Lower leg skin (tissue), 4 donors: ENCODE data around the gene FBXL16. TPM values are rescaled to one million over a fixed set of nuclear protein-coding genes. Genes with fewer than 3 reads are reported as not detected.

Experiments
- DNase-seq, 2 donors: peaks; one replicate each; pipeline ENCODE4 v3.0.0-alpha.2; 2019; ENCODE audit warnings: low spot score in 2 of 2
- H3K4me3 ChIP-seq: fragments of 200-600 bp; sonication (generic); 2 replicates; pipeline ENCODE4 v1.5.1; 2017; ENCODE audit warnings: mild to moderate bottlenecking, low read depth; ENCODE audit not compliant: poor library complexity, severe bottlenecking
- POLR2A ChIP-seq, 2 donors: fragments of 450-650 bp; IDR thresholded peaks; one replicate each; pipeline ENCODE4 v1.6.1; 2016 to 2017; ENCODE audit warnings: antibody characterized with exemption in 2 of 2, mild to moderate bottlenecking in 1 of 2, moderate library complexity in 1 of 2
- WGBS, 2 donors: methylation state at CpG; one replicate each; pipeline ENCODE4 v1.1.5; 2018; 5-methylcytosine and 5-hydroxymethylcytosine counted together
- intact Hi-C: fragments of 100-400 bp; cut with DNase I; formaldehyde crosslinking; loops from one replicate; pipeline ENCODE4 v1.15.0; 2023; ENCODE audit warnings: low total_unique reads
- total RNA-seq, 4 donors: library from RNA; depleted of rRNA; stranded (reverse); fragments of >200 nt; gene quantifications; one replicate each; pipeline ENCODE4 v1.1.0, GENCODE V29; 2016
- TF ChIP-seq, protein P1 (sequence below), 3 donors: fragments of 450-650 bp; IDR thresholded peaks; one replicate each; pipeline ENCODE4 v1.5.1; 2016; ENCODE audit warnings: antibody characterized with exemption in 3 of 3, mild to moderate bottlenecking in 3 of 3, moderate library complexity in 2 of 3

Gene FBXL16
- total RNA-seq, 4 donors from 2014 or later: 18.3 to 33.6 (median 25.2) TPM

DNA sequence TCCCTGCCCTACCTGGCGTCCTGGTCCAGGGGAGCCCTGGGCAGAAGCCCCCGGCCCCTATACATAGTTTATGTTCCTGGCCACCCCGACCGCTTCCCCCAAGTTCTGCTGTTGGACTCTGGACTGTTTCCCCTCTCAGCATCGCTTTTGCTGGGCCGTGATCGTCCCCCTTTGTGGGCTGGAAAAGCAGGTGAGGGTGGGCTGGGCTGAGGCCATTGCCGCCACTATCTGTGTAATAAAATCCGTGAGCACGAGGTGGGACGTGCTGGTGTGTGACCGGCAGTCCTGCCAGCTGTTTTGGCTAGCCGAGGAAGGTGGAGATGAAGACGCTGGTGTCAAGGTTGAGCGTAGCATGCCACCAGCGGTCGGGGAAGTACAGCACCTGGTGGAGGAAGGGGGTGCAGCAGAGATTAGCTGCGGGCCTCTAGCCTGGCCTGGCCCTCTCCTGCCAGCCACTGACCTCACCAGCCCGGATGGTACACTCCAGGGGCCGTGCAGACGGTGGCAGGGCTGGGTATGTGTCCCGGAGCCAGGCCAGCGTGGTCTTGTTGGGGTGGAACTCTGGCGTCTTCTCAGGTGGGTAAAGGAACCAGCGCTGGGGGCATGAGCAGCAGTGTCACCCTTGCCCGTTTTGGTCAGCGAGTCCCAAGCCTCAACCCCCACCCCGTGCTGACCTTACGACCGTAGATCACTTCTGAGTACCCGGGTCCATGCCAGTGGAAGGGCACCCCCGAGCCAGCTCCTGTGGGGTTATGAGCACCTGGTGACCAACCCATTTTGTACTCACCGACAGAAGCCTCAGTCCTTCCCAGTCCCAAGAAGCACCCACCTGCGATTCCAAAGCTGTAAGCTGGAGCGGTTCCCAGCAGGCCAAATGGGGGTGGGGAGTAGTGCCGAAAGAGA lies 22.9 kb downstream of the FBXL16 start:
- TF ChIP-seq, protein P1, sequence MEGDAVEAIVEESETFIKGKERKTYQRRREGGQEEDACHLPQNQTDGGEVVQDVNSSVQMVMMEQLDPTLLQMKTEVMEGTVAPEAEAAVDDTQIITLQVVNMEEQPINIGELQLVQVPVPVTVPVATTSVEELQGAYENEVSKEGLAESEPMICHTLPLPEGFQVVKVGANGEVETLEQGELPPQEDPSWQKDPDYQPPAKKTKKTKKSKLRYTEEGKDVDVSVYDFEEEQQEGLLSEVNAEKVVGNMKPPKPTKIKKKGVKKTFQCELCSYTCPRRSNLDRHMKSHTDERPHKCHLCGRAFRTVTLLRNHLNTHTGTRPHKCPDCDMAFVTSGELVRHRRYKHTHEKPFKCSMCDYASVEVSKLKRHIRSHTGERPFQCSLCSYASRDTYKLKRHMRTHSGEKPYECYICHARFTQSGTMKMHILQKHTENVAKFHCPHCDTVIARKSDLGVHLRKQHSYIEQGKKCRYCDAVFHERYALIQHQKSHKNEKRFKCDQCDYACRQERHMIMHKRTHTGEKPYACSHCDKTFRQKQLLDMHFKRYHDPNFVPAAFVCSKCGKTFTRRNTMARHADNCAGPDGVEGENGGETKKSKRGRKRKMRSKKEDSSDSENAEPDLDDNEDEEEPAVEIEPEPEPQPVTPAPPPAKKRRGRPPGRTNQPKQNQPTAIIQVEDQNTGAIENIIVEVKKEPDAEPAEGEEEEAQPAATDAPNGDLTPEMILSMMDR (IDR thresholded peaks at IDR 0.05): no peak
- TF ChIP-seq POLR2A (IDR thresholded peaks at IDR 0.05): no peak
- DNase-seq: no peak
- intact Hi-C loops: no loop called here
- 77 to 80% methylated on average over 31 to 36 of the region's 36 CpGs for WGBS, 2 donors
- no peak overlapping the region for H3K4me3 ChIP-seq

DNA sequence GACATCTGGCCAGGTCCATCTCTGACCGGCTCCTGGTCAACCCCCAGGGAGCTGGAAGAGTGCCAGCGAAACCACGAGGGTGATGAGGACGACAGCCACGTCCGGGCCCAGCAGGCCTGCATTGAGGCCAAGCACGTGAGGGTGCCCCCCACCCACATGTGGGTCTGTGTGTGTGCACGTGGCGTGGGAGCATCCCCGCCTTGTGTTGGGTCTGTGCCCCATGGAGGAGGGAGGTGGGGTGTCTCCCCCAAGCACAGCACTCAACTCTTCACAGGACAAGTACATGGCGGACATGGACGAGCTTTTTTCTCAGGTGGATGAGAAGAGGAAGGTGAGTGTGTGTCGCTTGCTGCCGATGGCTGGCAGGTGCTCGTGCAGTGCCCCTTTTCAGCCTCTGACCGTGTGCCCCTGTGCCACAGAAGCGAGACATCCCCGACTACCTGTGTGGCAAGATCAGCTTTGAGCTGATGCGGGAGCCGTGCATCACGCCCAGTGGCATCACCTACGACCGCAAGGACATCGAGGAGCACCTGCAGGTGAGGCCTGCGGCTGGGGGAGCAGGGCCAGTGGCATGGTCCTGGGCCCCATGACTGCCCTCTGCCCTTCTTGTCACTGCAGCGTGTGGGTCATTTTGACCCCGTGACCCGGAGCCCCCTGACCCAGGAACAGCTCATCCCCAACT lies 23.7 kb downstream of the FBXL16 start:
- no peak for DNase-seq
- 71 to 77% methylated on average over 27 to 28 of the region's 28 CpGs for WGBS, 2 donors
- TF ChIP-seq, protein P1 (IDR thresholded peaks at IDR 0.05): no peak
- TF ChIP-seq POLR2A (IDR thresholded peaks at IDR 0.05): no peak
- H3K4me3 ChIP-seq: no peak overlapping the region
- intact Hi-C loops: no loop called here

DNA sequence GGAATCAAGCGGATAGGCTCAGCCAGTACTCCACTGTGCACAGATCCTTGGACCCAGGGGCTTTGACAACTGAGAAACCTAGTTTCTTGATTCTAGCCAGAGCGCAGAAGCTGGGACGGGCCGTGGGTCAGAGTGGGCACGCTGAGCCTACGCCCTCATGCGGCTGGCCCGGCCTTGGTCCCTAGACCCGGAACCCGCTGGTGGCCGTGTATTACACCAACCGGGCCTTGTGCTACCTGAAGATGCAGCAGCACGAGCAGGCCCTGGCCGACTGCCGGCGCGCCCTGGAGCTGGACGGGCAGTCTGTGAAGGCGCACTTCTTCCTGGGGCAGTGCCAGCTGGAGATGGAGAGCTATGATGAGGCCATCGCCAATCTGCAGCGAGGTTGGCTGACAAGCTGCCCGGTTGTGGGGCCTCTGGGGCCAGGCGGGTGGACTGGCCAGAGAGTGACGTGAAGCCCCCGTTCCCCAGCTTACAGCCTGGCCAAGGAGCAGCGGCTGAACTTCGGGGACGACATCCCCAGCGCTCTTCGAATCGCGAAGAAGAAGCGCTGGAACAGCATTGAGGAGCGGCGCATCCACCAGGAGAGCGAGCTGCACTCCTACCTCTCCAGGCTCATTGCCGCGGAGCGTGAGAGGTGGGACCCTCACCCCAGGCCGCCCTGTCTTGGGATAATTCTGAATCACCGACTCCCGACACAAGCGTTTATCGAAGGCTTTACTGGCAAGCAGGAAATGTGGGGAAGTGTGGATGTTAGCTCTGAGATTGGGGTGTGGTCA lies 24.4 kb downstream of the FBXL16 start:
- peak overlapping the region; percentile 76 for H3K4me3 ChIP-seq
- no peak for TF ChIP-seq POLR2A (IDR thresholded peaks at IDR 0.05)
- TF ChIP-seq, protein P1 (IDR thresholded peaks at IDR 0.05): no peak
- intact Hi-C loops: no loop called here
- 43 to 49% methylated on average over 32 to 42 of the region's 44 CpGs for WGBS, 2 donors
- DNase-seq: no peak

DNA sequence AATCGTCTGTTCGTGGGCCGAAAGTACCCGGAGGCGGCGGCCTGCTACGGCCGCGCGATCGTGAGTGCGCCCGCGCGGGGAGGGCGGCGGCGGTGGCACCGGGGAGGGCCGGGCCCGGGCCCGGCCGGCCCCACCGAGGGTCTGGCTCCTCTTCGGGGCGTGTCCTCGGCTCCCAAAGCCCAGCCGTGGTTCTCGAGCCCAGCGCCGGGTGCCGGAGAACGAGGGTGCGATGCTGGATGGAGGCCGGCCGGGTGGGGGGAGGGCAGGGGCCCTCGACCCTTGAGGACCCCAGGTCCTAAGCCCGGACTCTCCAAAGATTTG lies 25.0 kb downstream of the FBXL16 start:
- DNase-seq: no peak
- intact Hi-C loops: no loop called here
- WGBS, 2 donors: 0% methylated on average over 18 of the region's 38 CpGs
- peak overlapping the region; percentile 76 for H3K4me3 ChIP-seq
- TF ChIP-seq POLR2A (IDR thresholded peaks at IDR 0.05): no peak
- TF ChIP-seq, protein P1 (IDR thresholded peaks at IDR 0.05): no peak

DNA sequence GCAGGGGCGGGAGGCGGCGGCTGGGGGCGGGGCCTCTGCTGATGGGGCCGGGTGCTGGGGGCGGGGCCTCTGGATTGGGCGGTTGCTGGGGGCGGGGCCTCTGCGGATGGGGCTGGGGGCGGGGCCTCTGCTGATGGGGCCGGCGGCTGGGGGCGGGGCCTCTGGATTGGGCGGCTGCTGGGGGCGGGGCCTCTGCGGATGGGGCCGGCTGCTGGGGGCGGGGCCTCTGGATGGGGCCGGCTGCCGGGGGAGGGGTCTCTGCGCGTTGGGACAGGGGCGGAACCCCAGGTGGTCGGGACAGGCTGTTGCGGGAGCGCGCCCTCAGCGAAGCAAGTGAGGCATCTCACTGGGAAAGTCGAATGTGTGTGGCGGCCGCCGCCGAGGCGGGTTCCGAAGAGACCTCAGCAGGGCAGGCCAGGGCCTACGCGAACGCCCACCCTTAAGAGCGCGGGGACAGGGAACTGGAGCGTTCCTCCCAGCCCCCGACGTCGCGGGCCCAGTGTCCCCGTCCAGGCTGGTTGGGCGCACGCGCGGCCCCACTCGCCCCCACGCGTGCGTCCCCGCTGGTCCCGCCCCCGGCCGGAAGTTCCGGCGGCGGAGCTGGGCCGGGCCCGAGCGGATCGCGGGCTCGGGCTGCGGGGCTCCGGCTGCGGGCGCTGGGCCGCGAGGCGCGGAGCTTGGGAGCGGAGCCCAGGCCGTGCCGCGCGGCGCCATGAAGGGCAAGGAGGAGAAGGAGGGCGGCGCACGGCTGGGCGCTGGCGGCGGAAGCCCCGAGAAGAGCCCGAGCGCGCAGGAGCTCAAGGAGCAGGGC lies 25.6 kb downstream of the FBXL16 start, which contains the start of gene STUB1:
Gene STUB1 (plus strand): TSS at position 597 of the 811 bp plus-strand sequence. CDS start 116 bp downstream, at position 713.
- peak; percentile 83 to 98 for DNase-seq
- WGBS, 2 donors: 1 to 3% methylated on average over 12 to 65 of the region's 91 CpGs
- H3K4me3 ChIP-seq: peak within 1 kb of the TSS; percentile 76
- intact Hi-C loops: no loop called here
- TF ChIP-seq, protein P1 (IDR thresholded peaks at IDR 0.05): no peak
- TF ChIP-seq POLR2A (IDR thresholded peaks at IDR 0.05): peak in 1 of 2 donors; percentile 5
